ENCODE data around the gene MFNG. TPM values are rescaled to one million over a fixed set of nuclear protein-coding genes. Genes with fewer than 3 reads are reported as not detected.

The MFNG gene
- total RNA-seq, 1 experiment from 2014 or later = 7.1 TPM

DNA sequence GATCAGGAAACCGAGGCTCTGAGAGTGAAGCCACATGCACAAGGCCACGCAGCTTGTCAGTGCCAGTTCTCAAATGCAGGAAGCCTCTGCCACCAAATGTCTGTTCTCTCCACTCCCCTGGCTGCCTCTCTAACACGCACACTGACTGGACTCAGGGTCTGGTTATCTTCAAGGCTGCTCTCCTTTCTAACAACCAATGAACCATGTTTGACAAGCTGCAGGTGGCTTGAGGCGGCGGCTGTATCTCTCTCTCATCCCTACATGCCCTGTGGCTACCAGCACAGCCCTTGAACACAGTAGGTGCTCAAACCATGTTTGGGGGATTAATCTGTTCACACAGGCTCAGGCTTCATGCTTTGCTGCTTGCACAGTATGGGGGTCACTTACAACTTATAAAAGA is 23.7 kb downstream of the MFNG start:
- intact Hi-C loops (cut with micrococcal nuclease; ENCODE audit: unreplicated experiment) (no loop called here), in situ Hi-C loops (cut with HindIII; ENCODE audit: low pct_unique_long_range_greater_than_20kb, low sequenced_read_pairs) (no loop called here)
- DNase-seq (ENCODE audit: low read depth, low spot score) = no peak
- Histone ChIP-seq H3K4me3 (ENCODE audit: low read depth in 2 of 2, low read length in 2 of 2) (no peak overlapping the region), H3K36me3 (ENCODE audit: control insufficient read depth, insufficient read depth, low read length) (no peaks in the 10 kb centered on the region), H3K27me3 (ENCODE audit: control insufficient read depth, insufficient read depth, low read length) (no peaks in the 10 kb centered on the region), H3K4me1 (ENCODE audit: control insufficient read depth, insufficient read depth, low read length) (no peaks in the 10 kb centered on the region), H3K27ac (ENCODE audit: low read length) (no peak overlapping the region), H3K9me3 (ENCODE audit: control insufficient read depth, insufficient read depth, low read depth, low read length) (no peaks in the 10 kb centered on the region)
- no peak for ATAC-seq
- POLR2A ChIA-PET = no interaction called here
- TF ChIP-seq, protein P1, sequence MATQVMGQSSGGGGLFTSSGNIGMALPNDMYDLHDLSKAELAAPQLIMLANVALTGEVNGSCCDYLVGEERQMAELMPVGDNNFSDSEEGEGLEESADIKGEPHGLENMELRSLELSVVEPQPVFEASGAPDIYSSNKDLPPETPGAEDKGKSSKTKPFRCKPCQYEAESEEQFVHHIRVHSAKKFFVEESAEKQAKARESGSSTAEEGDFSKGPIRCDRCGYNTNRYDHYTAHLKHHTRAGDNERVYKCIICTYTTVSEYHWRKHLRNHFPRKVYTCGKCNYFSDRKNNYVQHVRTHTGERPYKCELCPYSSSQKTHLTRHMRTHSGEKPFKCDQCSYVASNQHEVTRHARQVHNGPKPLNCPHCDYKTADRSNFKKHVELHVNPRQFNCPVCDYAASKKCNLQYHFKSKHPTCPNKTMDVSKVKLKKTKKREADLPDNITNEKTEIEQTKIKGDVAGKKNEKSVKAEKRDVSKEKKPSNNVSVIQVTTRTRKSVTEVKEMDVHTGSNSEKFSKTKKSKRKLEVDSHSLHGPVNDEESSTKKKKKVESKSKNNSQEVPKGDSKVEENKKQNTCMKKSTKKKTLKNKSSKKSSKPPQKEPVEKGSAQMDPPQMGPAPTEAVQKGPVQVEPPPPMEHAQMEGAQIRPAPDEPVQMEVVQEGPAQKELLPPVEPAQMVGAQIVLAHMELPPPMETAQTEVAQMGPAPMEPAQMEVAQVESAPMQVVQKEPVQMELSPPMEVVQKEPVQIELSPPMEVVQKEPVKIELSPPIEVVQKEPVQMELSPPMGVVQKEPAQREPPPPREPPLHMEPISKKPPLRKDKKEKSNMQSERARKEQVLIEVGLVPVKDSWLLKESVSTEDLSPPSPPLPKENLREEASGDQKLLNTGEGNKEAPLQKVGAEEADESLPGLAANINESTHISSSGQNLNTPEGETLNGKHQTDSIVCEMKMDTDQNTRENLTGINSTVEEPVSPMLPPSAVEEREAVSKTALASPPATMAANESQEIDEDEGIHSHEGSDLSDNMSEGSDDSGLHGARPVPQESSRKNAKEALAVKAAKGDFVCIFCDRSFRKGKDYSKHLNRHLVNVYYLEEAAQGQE (IDR thresholded peaks at IDR 0.05; ENCODE audit: insufficient read depth in 1 of 2, low read depth in 2 of 2, low read length in 1 of 2) = no peak
- TF ChIP-seq CTCF (IDR thresholded peaks at IDR 0.05) (no peak), POLR2AphosphoS5 (IDR thresholded peaks at IDR 0.05; ENCODE audit: low read depth, low read length) (no peak), TCF7L2 (IDR thresholded peaks at IDR 0.05; ENCODE audit: low read depth, low read length) (no peak), SIN3A (IDR thresholded peaks at IDR 0.05; ENCODE audit: borderline replicate concordance, insufficient read depth, low read depth, low read length) (no peak)
- no TSS peak for BruUV-seq (replicated peaks)
- CTCF ChIA-PET = no interaction called here

DNA sequence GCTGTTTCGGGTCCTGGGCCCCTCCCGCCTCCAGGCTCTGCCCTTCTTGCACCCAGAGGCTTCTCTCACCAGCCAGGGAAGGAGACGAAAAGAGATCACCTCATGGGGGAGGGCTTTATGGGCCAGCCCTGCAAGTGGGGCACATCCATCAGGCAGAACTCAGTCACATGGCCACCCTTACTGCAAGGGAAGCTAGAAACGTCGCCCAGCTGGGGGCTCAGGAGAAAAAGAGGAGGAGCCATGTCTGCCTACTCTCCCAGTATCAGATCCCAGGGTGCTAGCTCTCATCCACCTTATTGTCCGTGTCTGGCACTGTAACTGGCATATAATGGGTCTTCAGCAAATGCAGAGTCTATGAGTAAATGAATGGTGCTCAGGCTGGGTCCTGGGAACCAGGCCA is 24.2 kb downstream of the MFNG start:
- H3K27me3 ChIP-seq (ENCODE audit: control insufficient read depth, insufficient read depth, low read length) = no peaks in the 10 kb centered on the region
- intact Hi-C loops (cut with micrococcal nuclease; ENCODE audit: unreplicated experiment) (no loop called here), in situ Hi-C loops (cut with HindIII; ENCODE audit: low pct_unique_long_range_greater_than_20kb, low sequenced_read_pairs) (no loop called here)
- POLR2A ChIA-PET = no interaction called here
- CTCF ChIA-PET = no interaction called here
- H3K27ac ChIP-seq (ENCODE audit: low read length) = no peak overlapping the region
- BruUV-seq (replicated peaks) = no TSS peak
- DNase-seq (ENCODE audit: low read depth, low spot score) (no peak), ATAC-seq (no peak)
- TF ChIP-seq, protein P1 (IDR thresholded peaks at IDR 0.05; ENCODE audit: insufficient read depth in 1 of 2, low read depth in 2 of 2, low read length in 1 of 2) = no peak
- TF ChIP-seq SIN3A (IDR thresholded peaks at IDR 0.05; ENCODE audit: borderline replicate concordance, insufficient read depth, low read depth, low read length) = no peak
- no peak overlapping the region for H3K4me3 ChIP-seq (ENCODE audit: low read depth in 2 of 2, low read length in 2 of 2)
- H3K9me3 ChIP-seq (ENCODE audit: control insufficient read depth, insufficient read depth, low read depth, low read length) = no peaks in the 10 kb centered on the region
- no peaks in the 10 kb centered on the region for H3K36me3 ChIP-seq (ENCODE audit: control insufficient read depth, insufficient read depth, low read length)
- H3K4me1 ChIP-seq (ENCODE audit: control insufficient read depth, insufficient read depth, low read length) = no peaks in the 10 kb centered on the region

Data from Panc1 (cell line).